Measurements from ENCODE around the gene PPP4R2. TPM values are rescaled to one million over a fixed set of nuclear protein-coding genes. Genes with fewer than 3 reads are reported as not detected.
A peak's percentile ranks its signal among the peaks of the same experiment; 100 is the strongest.

Gene PPP4R2
- 74.4 and 75.4 TPM in 2 replicates for total RNA-seq
- polyA plus RNA-seq: 4.8 and 6.5 TPM in 2 replicates
- polyA plus RNA-seq (2011; cell fraction: cytosol; rRNA removed): 12.6 and 17.2 TPM in 2 replicates
- 22.9 and 27.4 TPM in 2 replicates for polyA plus RNA-seq (2011; cell fraction: nucleus; rRNA removed)
- 37.9 and 48.6 TPM in 2 replicates for polyA plus RNA-seq (2012)
- polyA minus RNA-seq: 12.0 and 14.9 TPM in 2 replicates
- 24.7 TPM for polyA minus RNA-seq (2011; cell fraction: cytosol; rRNA and poly(A)+ RNA removed)
- polyA minus RNA-seq (2011; cell fraction: nucleus; rRNA and poly(A)+ RNA removed): 16.1 and 23.7 TPM in 2 replicates
- percentile 95 among the genes with signal in this experiment for Bru-seq, nascent RNA
- BruChase-seq, experiment 1, labeled RNA remaining after a 6-hour chase: percentile 90 among the genes with signal in this experiment
- BruChase-seq, experiment 2, labeled RNA remaining after a 2-hour chase: percentile 94 among the genes with signal in this experiment
- long read RNA-seq, full-length matches to known transcripts: 70 of 96 reads
- long read RNA-seq, partial matches to known transcripts: 17 of 96 reads
- long read RNA-seq, other reads (novel, unspliced or antisense): 9 of 96 reads

- Histone ChIP-seq H3K27me3 (ENCODE audit: control insufficient read depth in 2 of 2, insufficient read depth in 2 of 2, low read length in 2 of 2) (no peaks in the 10 kb centered on the region), H3K4me3 (replicated peaks in 1 of 3; ENCODE audit: insufficient read depth in 1 of 3, low read depth in 1 of 3, low read length in 3 of 3) (peak within 1 kb of the TSS; percentile 69 to 97 (median 74)), H3K4me1 (ENCODE audit: control insufficient read depth, extremely low read depth, insufficient read depth, low read length) (peaks cover 27% of the 10 kb centered on the region), H2AFZ (ENCODE audit: low read depth, low read length) (peak within 1 kb of the TSS; percentile 99), H3K27ac (ENCODE audit: insufficient read depth, low read depth, low read length) (peak within 1 kb of the TSS; percentile 70), H3K79me2 (ENCODE audit: control insufficient read depth, insufficient read depth, low read length) (peaks cover 48% of the 10 kb centered on the region), H3K4me2 (ENCODE audit: insufficient read depth, low read length) (peak within 1 kb of the TSS; percentile 95), H3K9ac (replicated peaks; ENCODE audit: extremely low read depth, insufficient read depth, low read length) (peak within 1 kb of the TSS; percentile 98), H3K36me3 (ENCODE audit: control insufficient read depth in 2 of 2, extremely low read depth in 1 of 2, insufficient read depth in 2 of 2, low read length in 2 of 2) (peaks cover 0 to 9% of the 10 kb centered on the region in 2 experiments), H3K9me3 (replicated peaks; ENCODE audit: control insufficient read depth, insufficient read depth, low read length) (no peaks in the 10 kb centered on the region), H3K9me1 (replicated peaks; ENCODE audit: control insufficient read depth, extremely low read depth, insufficient read depth, low read length) (no peaks in the 10 kb centered on the region), H4K20me1 (replicated peaks; ENCODE audit: control insufficient read depth, extremely low read depth, insufficient read depth, low read length) (peaks cover 15% of the 10 kb centered on the region)
- DNase-seq (ENCODE audit: low read depth, low spot score) (peak; percentile 87), FAIRE-seq (peak; percentile 87)
- TF ChIP-seq POLR2AphosphoS5 (IDR thresholded peaks at IDR 0.05; ENCODE audit: insufficient read depth, low read depth, low read length) (peak; percentile 94), POLR2A (IDR thresholded peaks at IDR 0.05; ENCODE audit: low read depth, low read length) (peak; percentile 92), MAX (IDR thresholded peaks at IDR 0.05; ENCODE audit: insufficient read depth, insufficient read length) (peak; percentile 62), GATA2 (IDR thresholded peaks at IDR 0.05; ENCODE audit: insufficient read depth, insufficient read length, low read depth, low read length) (no peak), MYC (IDR thresholded peaks at IDR 0.05; ENCODE audit: low read depth, low read length) (peak; percentile 9)
- intact Hi-C loops (cut with micrococcal nuclease): loop anchor here (1.0 to 2.0 kb wide), 3 partner anchors 57 to 148 kb away; partner anchors contain the start of gene SHQ1
- dilution Hi-C loops (cut with MboI; ENCODE audit: extremely low pct_ligation_motif_present, low sequenced_read_pairs): no loop called here
- ChIA-PET POLR2A (no interaction called here), CTCF (interaction anchor here (0.6 to 8.8 kb wide), 17 partner anchors 10 to 1272 kb away, joined by 3 to 69 read pairs (median 4); no protein-coding TSS in a partner anchor)
- TSS peak; percentile 81 for BruUV-seq (replicated peaks)
Observed at GRCh38 chr3:72996473-72997333, at the start of gene PPP4R2. PPP4R2 (plus strand) TSS chr3:72996811; CDS start chr3:72997038, 227 bp downstream.

Measured in endothelial cell of umbilical vein (primary cell).